Astrocyte (in vitro differentiated cells and primary cell): ENCODE data around the gene TOPORS. TPM values are rescaled to one million over a fixed set of nuclear protein-coding genes. Genes with fewer than 3 reads are reported as not detected.

Experiments used
- DNase-seq: peaks from one replicate; pipeline ENCODE4 v3.0.0-alpha.2; 2010; ENCODE audit warnings: low read depth
- FAIRE-seq: peaks from 2 replicates; lab custom pipeline; 2011; peaks lifted over from hg19 to GRCh38; lab: Jason Lieb, UNC
- H2AFZ ChIP-seq: 2 replicates; pipeline ENCODE4 v1.6.0; 2012; ENCODE audit warnings: low read depth, low read length, inconsistent platforms
- H3K27ac ChIP-seq: 2 replicates; pipeline ENCODE4 v1.5.1; 2011; ENCODE audit warnings: low read depth, low read length, inconsistent platforms
- H3K27me3 ChIP-seq: 2 replicates; pipeline ENCODE4 v1.6.0; 2011; ENCODE audit warnings: low read length, inconsistent platforms; ENCODE audit not compliant: insufficient read depth
- H3K36me3 ChIP-seq: 2 replicates; pipeline ENCODE4 v1.5.1; 2011; ENCODE audit warnings: low read length, inconsistent platforms; ENCODE audit not compliant: insufficient read depth
- H3K4me1 ChIP-seq: 2 replicates; pipeline ENCODE4 v1.5.1; 2011; ENCODE audit warnings: low read length, inconsistent platforms; ENCODE audit not compliant: insufficient read depth
- H3K4me2 ChIP-seq: 2 replicates; pipeline ENCODE4 v1.6.0; 2012; ENCODE audit warnings: low read length, inconsistent platforms
- H3K4me3 ChIP-seq: 2 replicates; pipeline ENCODE4 v1.5.1; 2011; ENCODE audit warnings: low read depth, mild to moderate bottlenecking, low read length, inconsistent platforms; ENCODE audit not compliant: insufficient read depth
- H3K79me2 ChIP-seq: 2 replicates; pipeline ENCODE4 v1.6.0; 2012; ENCODE audit warnings: mild to moderate bottlenecking, low read length, inconsistent platforms; ENCODE audit not compliant: insufficient read depth
- H3K9ac ChIP-seq: 2 replicates; pipeline ENCODE4 v1.6.0; 2012; ENCODE audit warnings: mild to moderate bottlenecking, low read length, inconsistent platforms
- H3K9me3 ChIP-seq: 2 replicates; pipeline ENCODE4 v1.5.1; 2012; ENCODE audit warnings: low read depth, mild to moderate bottlenecking, low read length, inconsistent platforms; ENCODE audit not compliant: insufficient read depth
- H4K20me1 ChIP-seq: 2 replicates; pipeline ENCODE4 v1.6.0; 2012; ENCODE audit warnings: low read length, inconsistent platforms; ENCODE audit not compliant: insufficient read depth
- H3K27ac Mint-ChIP-seq: one replicate; pipeline ENCODE4 v1.8.0; 2021; ENCODE audit warnings: mild to moderate bottlenecking, mixed read lengths; ENCODE audit not compliant: unreplicated experiment
- H3K27me3 Mint-ChIP-seq: one replicate; pipeline ENCODE4 v1.8.0; 2021; ENCODE audit warnings: low read depth, mixed read lengths; ENCODE audit not compliant: unreplicated experiment
- H3K36me3 Mint-ChIP-seq: one replicate; pipeline ENCODE4 v1.8.0; 2021; ENCODE audit warnings: low read depth, mixed read lengths; ENCODE audit not compliant: unreplicated experiment
- H3K4me1 Mint-ChIP-seq: one replicate; pipeline ENCODE4 v1.8.0; 2021; ENCODE audit warnings: low read depth, mixed read lengths; ENCODE audit not compliant: unreplicated experiment
- H3K4me3 Mint-ChIP-seq: one replicate; pipeline ENCODE4 v1.8.0; 2021; ENCODE audit warnings: mild to moderate bottlenecking, moderate library complexity, mixed read lengths; ENCODE audit not compliant: unreplicated experiment
- H3K9me3 Mint-ChIP-seq: one replicate; pipeline ENCODE4 v1.8.0; 2021; ENCODE audit warnings: mild to moderate bottlenecking, mixed read lengths; ENCODE audit not compliant: unreplicated experiment
- CTCF ChIP-seq: IDR thresholded peaks from 2 replicates; pipeline ENCODE4 v1.5.1; 2011; ENCODE audit warnings: low read depth, mild to moderate bottlenecking, inconsistent platforms, low read length, moderate library complexity; ENCODE audit not compliant: insufficient read depth
- EZH2 ChIP-seq: IDR thresholded peaks from 2 replicates; pipeline ENCODE4 v1.6.1; 2012; ENCODE audit warnings: mild to moderate bottlenecking, low read length, inconsistent platforms; ENCODE audit not compliant: insufficient read depth
- total RNA-seq: library from RNA; stranded (reverse); gene quantifications from 2 replicates; pipeline ENCODE4 v1.2.1, GENCODE V29; 2021

The TOPORS gene
- total RNA-seq, 1 donor from 2014 or later = 20.4 TPM

- Mint-ChIP-seq H3K27ac (no peak overlapping the region), H3K9me3 (no peaks in the 10 kb centered on the region), H3K4me1 (peaks cover 6% of the 10 kb centered on the region), H3K36me3 (peaks cover 2% of the 10 kb centered on the region), H3K27me3 (no peaks in the 10 kb centered on the region), H3K4me3 (peak overlapping the region; percentile 17)
- FAIRE-seq (no peak), DNase-seq (no peak)
- Histone ChIP-seq H2AFZ (no peak overlapping the region), H4K20me1 (peaks cover 16% of the 10 kb centered on the region), H3K9ac (no peak overlapping the region), H3K4me2 (no peak overlapping the region), H3K36me3 (no peaks in the 10 kb centered on the region), H3K27ac (no peak overlapping the region), H3K4me1 (peaks cover 5% of the 10 kb centered on the region), H3K27me3 (no peaks in the 10 kb centered on the region), H3K79me2 (peaks cover 50% of the 10 kb centered on the region), H3K9me3 (no peaks in the 10 kb centered on the region), H3K4me3 (no peak overlapping the region)
- TF ChIP-seq CTCF = no peak
- TF ChIP-seq EZH2 = no peak
Measured at GRCh38 chr9:32554107-32554506, 1.7 kb upstream of the TOPORS start.

GRCh38 chr9:32551276-32552051, 922 bp downstream of the TOPORS start:
- Histone ChIP-seq H3K27ac (peak overlapping the region; percentile 98), H3K4me3 (peak overlapping the region; percentile 93), H3K4me2 (peak overlapping the region; percentile 89), H3K79me2 (peaks cover 71% of the 10 kb centered on the region), H3K27me3 (no peaks in the 10 kb centered on the region), H3K36me3 (no peaks in the 10 kb centered on the region), H3K9ac (peak overlapping the region; percentile 97), H3K4me1 (peaks cover 5% of the 10 kb centered on the region), H2AFZ (peak overlapping the region; percentile 43), H3K9me3 (no peaks in the 10 kb centered on the region), H4K20me1 (peaks cover 33% of the 10 kb centered on the region)
- no peak for FAIRE-seq
- Mint-ChIP-seq H3K4me3 (peak overlapping the region; percentile 95), H3K4me1 (peaks cover 12% of the 10 kb centered on the region), H3K36me3 (peaks cover 5% of the 10 kb centered on the region), H3K9me3 (no peaks in the 10 kb centered on the region), H3K27me3 (no peaks in the 10 kb centered on the region), H3K27ac (peak overlapping the region; percentile 93)
- TF ChIP-seq CTCF (no peak), EZH2 (no peak)
- DNase-seq = peak; percentile 35
